ENCODE measurements around the gene SMARCB1.

SMARCB1 gene

GRCh38 chr22:23786261-23786710, 480 bp upstream of the SMARCB1 start:
- TF ChIP-seq CSDC2 (CRISPR knock-in tag; IDR thresholded peaks at IDR 0.05) (no peak), TCF4 (CRISPR knock-in tag; IDR thresholded peaks at IDR 0.05; ENCODE audit: borderline replicate concordance) (no peak), SNAI2 (CRISPR knock-in tag; IDR thresholded peaks at IDR 0.05) (no peak), ISL1 (CRISPR knock-in tag; IDR thresholded peaks at IDR 0.05) (no peak)
- TF ChIP-seq, protein P1, sequence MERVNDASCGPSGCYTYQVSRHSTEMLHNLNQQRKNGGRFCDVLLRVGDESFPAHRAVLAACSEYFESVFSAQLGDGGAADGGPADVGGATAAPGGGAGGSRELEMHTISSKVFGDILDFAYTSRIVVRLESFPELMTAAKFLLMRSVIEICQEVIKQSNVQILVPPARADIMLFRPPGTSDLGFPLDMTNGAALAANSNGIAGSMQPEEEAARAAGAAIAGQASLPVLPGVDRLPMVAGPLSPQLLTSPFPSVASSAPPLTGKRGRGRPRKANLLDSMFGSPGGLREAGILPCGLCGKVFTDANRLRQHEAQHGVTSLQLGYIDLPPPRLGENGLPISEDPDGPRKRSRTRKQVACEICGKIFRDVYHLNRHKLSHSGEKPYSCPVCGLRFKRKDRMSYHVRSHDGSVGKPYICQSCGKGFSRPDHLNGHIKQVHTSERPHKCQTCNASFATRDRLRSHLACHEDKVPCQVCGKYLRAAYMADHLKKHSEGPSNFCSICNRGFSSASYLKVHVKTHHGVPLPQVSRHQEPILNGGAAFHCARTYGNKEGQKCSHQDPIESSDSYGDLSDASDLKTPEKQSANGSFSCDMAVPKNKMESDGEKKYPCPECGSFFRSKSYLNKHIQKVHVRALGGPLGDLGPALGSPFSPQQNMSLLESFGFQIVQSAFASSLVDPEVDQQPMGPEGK (CRISPR knock-in tag; IDR thresholded peaks at IDR 0.05; ENCODE audit: borderline replicate concordance) = no peak
- TF ChIP-seq, protein P2, sequence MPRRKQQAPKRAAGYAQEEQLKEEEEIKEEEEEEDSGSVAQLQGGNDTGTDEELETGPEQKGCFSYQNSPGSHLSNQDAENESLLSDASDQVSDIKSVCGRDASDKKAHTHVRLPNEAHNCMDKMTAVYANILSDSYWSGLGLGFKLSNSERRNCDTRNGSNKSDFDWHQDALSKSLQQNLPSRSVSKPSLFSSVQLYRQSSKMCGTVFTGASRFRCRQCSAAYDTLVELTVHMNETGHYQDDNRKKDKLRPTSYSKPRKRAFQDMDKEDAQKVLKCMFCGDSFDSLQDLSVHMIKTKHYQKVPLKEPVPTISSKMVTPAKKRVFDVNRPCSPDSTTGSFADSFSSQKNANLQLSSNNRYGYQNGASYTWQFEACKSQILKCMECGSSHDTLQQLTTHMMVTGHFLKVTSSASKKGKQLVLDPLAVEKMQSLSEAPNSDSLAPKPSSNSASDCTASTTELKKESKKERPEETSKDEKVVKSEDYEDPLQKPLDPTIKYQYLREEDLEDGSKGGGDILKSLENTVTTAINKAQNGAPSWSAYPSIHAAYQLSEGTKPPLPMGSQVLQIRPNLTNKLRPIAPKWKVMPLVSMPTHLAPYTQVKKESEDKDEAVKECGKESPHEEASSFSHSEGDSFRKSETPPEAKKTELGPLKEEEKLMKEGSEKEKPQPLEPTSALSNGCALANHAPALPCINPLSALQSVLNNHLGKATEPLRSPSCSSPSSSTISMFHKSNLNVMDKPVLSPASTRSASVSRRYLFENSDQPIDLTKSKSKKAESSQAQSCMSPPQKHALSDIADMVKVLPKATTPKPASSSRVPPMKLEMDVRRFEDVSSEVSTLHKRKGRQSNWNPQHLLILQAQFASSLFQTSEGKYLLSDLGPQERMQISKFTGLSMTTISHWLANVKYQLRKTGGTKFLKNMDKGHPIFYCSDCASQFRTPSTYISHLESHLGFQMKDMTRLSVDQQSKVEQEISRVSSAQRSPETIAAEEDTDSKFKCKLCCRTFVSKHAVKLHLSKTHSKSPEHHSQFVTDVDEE (CRISPR knock-in tag; IDR thresholded peaks at IDR 0.05) = no peak
- no peak for ATAC-seq

DNA sequence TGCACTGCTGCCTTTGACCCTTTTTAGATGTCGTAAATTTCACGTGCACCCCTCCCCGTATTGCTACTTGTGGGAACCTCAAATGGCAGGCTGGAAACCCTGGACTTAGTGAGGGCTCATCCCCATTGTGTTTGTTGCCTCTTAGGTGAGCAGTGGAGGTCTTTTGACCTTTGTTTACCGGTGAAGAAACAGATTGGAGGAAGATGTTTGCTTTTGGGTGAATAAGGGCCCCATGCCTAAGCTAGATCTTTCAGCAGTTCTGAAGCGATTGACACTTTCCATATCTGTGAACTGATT, 782 bp downstream of the SMARCB1 start:
- TF ChIP-seq SNAI2 (CRISPR knock-in tag; IDR thresholded peaks at IDR 0.05) = no peak
- no peak for TF ChIP-seq CREB5 (CRISPR knock-in tag; IDR thresholded peaks at IDR 0.05; ENCODE audit: low read depth)
- no peak for TF ChIP-seq ARNTL (CRISPR knock-in tag; IDR thresholded peaks at IDR 0.05; ENCODE audit: borderline replicate concordance, low read depth)
- TF ChIP-seq, protein P2 (CRISPR knock-in tag; IDR thresholded peaks at IDR 0.05) = no peak
- no peak for TF ChIP-seq RARB (CRISPR knock-in tag; IDR thresholded peaks at IDR 0.05)
- no peak for TF ChIP-seq POU6F1 (CRISPR knock-in tag; IDR thresholded peaks at IDR 0.05; ENCODE audit: borderline replicate concordance, low read depth)
- no peak for TF ChIP-seq ZFP3 (CRISPR knock-in tag; IDR thresholded peaks at IDR 0.05)
- TF ChIP-seq ESRRG (CRISPR knock-in tag; IDR thresholded peaks at IDR 0.05) = no peak
- TF ChIP-seq PPARA (CRISPR knock-in tag; IDR thresholded peaks at IDR 0.05; ENCODE audit: borderline replicate concordance) = no peak
- TF ChIP-seq TCF4 (CRISPR knock-in tag; IDR thresholded peaks at IDR 0.05; ENCODE audit: borderline replicate concordance) = no peak
- TF ChIP-seq ZFP30 (CRISPR knock-in tag; IDR thresholded peaks at IDR 0.05) = no peak
- no peak for TF ChIP-seq TOX (CRISPR knock-in tag; IDR thresholded peaks at IDR 0.05; ENCODE audit: borderline replicate concordance)
- no peak for TF ChIP-seq ZNF8 (CRISPR knock-in tag; IDR thresholded peaks at IDR 0.05)
- TF ChIP-seq ZNF70 (CRISPR knock-in tag; IDR thresholded peaks at IDR 0.05) = no peak
- no peak for TF ChIP-seq OSR1 (CRISPR knock-in tag; IDR thresholded peaks at IDR 0.05)

DNA sequence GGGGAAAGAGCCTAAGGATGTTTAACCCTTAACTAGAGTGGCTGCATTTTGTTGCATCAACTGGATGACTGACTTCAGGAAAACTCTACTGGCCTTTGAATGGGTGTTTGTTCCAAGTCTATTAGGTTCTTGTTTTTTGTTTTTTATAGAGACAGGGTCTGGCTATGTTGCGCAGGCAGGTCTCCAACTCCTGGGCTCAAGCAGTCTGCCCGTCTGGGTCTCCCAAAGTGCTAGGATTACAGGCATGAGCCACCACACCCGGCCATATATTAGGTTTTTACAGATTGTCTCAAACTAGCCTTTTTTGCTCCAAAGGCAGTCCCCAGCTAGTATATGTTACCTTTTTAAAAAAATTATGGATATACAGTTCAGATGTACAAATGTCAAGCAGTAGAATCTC, 1.1 kb downstream of the SMARCB1 start:
- ATAC-seq = no peak
- no peak for TF ChIP-seq ZNF70 (CRISPR knock-in tag; IDR thresholded peaks at IDR 0.05)
- TF ChIP-seq TOX (CRISPR knock-in tag; IDR thresholded peaks at IDR 0.05; ENCODE audit: borderline replicate concordance) = no peak
- TF ChIP-seq ZFP30 (CRISPR knock-in tag; IDR thresholded peaks at IDR 0.05) = no peak
- no peak for TF ChIP-seq ISL1 (CRISPR knock-in tag; IDR thresholded peaks at IDR 0.05)
- TF ChIP-seq ARNTL (CRISPR knock-in tag; IDR thresholded peaks at IDR 0.05; ENCODE audit: borderline replicate concordance, low read depth) = no peak
- TF ChIP-seq GLIS3 (CRISPR knock-in tag; IDR thresholded peaks at IDR 0.05) = no peak
- TF ChIP-seq SNAI2 (CRISPR knock-in tag; IDR thresholded peaks at IDR 0.05) = no peak
- no peak for TF ChIP-seq ZNF565 (CRISPR knock-in tag; conservative IDR thresholded peaks at IDR 0.05; ENCODE audit: low read depth)
- no peak for TF ChIP-seq OSR1 (CRISPR knock-in tag; IDR thresholded peaks at IDR 0.05)
- TF ChIP-seq, protein P3, sequence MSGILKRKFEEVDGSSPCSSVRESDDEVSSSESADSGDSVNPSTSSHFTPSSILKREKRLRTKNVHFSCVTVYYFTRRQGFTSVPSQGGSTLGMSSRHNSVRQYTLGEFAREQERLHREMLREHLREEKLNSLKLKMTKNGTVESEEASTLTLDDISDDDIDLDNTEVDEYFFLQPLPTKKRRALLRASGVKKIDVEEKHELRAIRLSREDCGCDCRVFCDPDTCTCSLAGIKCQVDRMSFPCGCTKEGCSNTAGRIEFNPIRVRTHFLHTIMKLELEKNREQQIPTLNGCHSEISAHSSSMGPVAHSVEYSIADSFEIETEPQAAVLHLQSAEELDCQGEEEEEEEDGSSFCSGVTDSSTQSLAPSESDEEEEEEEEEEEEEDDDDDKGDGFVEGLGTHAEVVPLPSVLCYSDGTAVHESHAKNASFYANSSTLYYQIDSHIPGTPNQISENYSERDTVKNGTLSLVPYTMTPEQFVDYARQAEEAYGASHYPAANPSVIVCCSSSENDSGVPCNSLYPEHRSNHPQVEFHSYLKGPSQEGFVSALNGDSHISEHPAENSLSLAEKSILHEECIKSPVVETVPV (CRISPR knock-in tag; IDR thresholded peaks at IDR 0.05) = no peak
- no peak for TF ChIP-seq CREB5 (CRISPR knock-in tag; IDR thresholded peaks at IDR 0.05; ENCODE audit: low read depth)

More for the DNA sequence above, 782 bp downstream of the SMARCB1 start:
- peak; percentile 27 for ATAC-seq
